IPS-NIHi7 (cell line): ENCODE results near the gene GFOD1.
A peak's percentile ranks its signal among the peaks of the same experiment; 100 is the strongest.
"Not testable (repeated sequence)": the region's sequence is repeated elsewhere in the genome, so short reads cannot be mapped to it uniquely, and the experiment has no call there.

Experiments
- DNase-seq: peaks from one replicate; pipeline ENCODE4 v3.0.0; 2012; ENCODE audit warnings: mixed read lengths; ENCODE audit errors: extremely low spot score

The GFOD1 gene

GRCh38 chr6:13404892-13405254 is 82.5 kb downstream of the GFOD1 start:
- no peak for DNase-seq

GRCh38 chr6:13404228-13404891 is 83.0 kb downstream of the GFOD1 start:
- no peak for DNase-seq

- DNase-seq, result no peak
Measured at GRCh38 chr6:13402711-13403110, 84.7 kb downstream of the GFOD1 start.

GRCh38 chr6:13400772-13401171 is 86.6 kb downstream of the GFOD1 start:
- no peak for DNase-seq

GRCh38 chr6:13398421-13398994 is 88.9 kb downstream of the GFOD1 start:
- DNase-seq, result peak; percentile 78

- DNase-seq, result no peak
Measured at GRCh38 chr6:13398069-13398381, 89.4 kb downstream of the GFOD1 start.

- no peak for DNase-seq
Measured at GRCh38 chr6:13397359-13398068, 89.9 kb downstream of the GFOD1 start.

- no peak for DNase-seq
Measured at GRCh38 chr6:13396241-13396792, 91.1 kb downstream of the GFOD1 start.

- DNase-seq, result no peak
Measured at GRCh38 chr6:13395272-13396237, 91.8 kb downstream of the GFOD1 start.

GRCh38 chr6:13392462-13392861 is 94.9 kb downstream of the GFOD1 start:
- DNase-seq, result no peak

- DNase-seq, result no peak
Measured at GRCh38 chr6:13391537-13391936, 95.9 kb downstream of the GFOD1 start.

GRCh38 chr6:13390658-13391057 is 96.7 kb downstream of the GFOD1 start:
- no peak for DNase-seq

GRCh38 chr6:13389237-13389636 is 98.2 kb downstream of the GFOD1 start:
- not testable (repeated sequence) for DNase-seq

GRCh38 chr6:13388769-13389168 is 98.6 kb downstream of the GFOD1 start:
- DNase-seq, result not testable (repeated sequence)

- no peak for DNase-seq
Measured at GRCh38 chr6:13384966-13385365, 102.4 kb downstream of the GFOD1 start.

GRCh38 chr6:13384506-13384905 is 102.9 kb downstream of the GFOD1 start:
- no peak for DNase-seq

- DNase-seq, result no peak
Measured at GRCh38 chr6:13383328-13384163, 103.9 kb downstream of the GFOD1 start.

GRCh38 chr6:13380761-13381160 is 106.6 kb downstream of the GFOD1 start:
- DNase-seq, result no peak

- peak; percentile 48 for DNase-seq
Measured at GRCh38 chr6:13378669-13379590, 108.5 kb downstream of the GFOD1 start.
